Skeletal muscle tissue (tissue), 4 donors: Measurements from ENCODE around the gene NAIF1. TPM values are rescaled to one million over a fixed set of nuclear protein-coding genes. Genes with fewer than 3 reads are reported as not detected.
A peak's percentile ranks its signal among the peaks of the same experiment; 100 is the strongest.

Experiments
- H3K27ac ChIP-seq: one replicate; pipeline ENCODE4 v1.7.0; 2013; ENCODE audit warnings: mild to moderate bottlenecking, low read depth, low read length, inconsistent platforms
- H3K27me3 ChIP-seq, 3 donors: one replicate each; pipeline ENCODE4 v1.7.0; 2013; ENCODE audit warnings: low read length in 3 of 3; ENCODE audit not compliant: control insufficient read depth in 3 of 3, insufficient read depth in 3 of 3
- H3K36me3 ChIP-seq, 3 donors: one replicate each; pipeline ENCODE4 v1.7.0; 2013; ENCODE audit warnings: low read length in 3 of 3; ENCODE audit not compliant: control insufficient read depth in 3 of 3, insufficient read depth in 3 of 3
- H3K4me1 ChIP-seq, 3 donors: one replicate each; pipeline ENCODE4 v1.7.0; 2013; ENCODE audit warnings: low read length in 3 of 3, mild to moderate bottlenecking in 3 of 3; ENCODE audit not compliant: control insufficient read depth in 3 of 3, insufficient read depth in 3 of 3
- H3K4me3 ChIP-seq, 3 donors: one replicate each; pipeline ENCODE4 v1.7.0; 2013; ENCODE audit warnings: low read length in 3 of 3
- H3K9ac ChIP-seq, 3 donors: one replicate each; pipeline ENCODE4 v1.7.0; 2013; ENCODE audit warnings: low read length in 3 of 3, mild to moderate bottlenecking in 3 of 3, moderate library complexity in 2 of 3, low read depth in 1 of 3
- H3K9me3 ChIP-seq, 3 donors: one replicate each; pipeline ENCODE4 v1.7.0; 2013; ENCODE audit warnings: low read length in 3 of 3; ENCODE audit not compliant: control insufficient read depth in 3 of 3
- total RNA-seq: library from RNA; depleted of rRNA; stranded (reverse); fragments of >200 nt; gene quantifications from one replicate; pipeline ENCODE4 v1.2.3, GENCODE V29; 2014
- donor health status: Osteomylitis.

The NAIF1 gene
- total RNA-seq, 1 donor from 2014 or later = 8.9 TPM

DNA sequence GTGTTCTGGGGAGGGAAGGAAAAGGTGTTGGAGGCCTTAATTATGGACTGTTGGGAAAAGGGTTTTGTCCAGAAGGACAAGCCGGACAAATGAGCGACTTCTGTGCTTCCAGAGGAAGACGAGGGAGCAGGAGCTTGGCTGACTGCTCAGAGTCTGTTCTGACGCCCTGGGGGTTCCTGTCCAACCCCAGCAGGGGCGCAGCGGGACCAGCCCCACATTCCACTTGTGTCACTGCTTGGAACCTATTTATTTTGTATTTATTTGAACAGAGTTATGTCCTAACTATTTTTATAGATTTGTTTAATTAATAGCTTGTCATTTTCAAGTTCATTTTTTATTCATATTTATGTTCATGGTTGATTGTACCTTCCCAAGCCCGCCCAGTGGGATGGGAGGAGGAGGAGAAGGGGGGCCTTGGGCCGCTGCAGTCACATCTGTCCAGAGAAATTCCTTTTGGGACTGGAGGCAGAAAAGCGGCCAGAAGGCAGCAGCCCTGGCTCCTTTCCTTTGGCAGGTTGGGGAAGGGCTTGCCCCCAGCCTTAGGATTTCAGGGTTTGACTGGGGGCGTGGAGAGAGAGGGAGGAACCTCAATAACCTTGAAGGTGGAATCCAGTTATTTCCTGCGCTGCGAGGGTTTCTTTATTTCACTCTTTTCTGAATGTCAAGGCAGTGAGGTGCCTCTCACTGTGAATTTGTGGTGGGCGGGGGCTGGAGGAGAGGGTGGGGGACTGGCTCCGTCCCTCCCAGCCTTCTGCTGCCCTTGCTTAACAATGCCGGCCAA lies 41.3 kb upstream of the NAIF1 start:
- Histone ChIP-seq H3K27me3 (no peaks in the 10 kb centered on the region), H3K9ac (peak overlapping the region in 2 of 3 donors; percentile 56 to 84), H3K9me3 (no peaks in the 10 kb centered on the region), H3K27ac (peak overlapping the region; percentile 93), H3K36me3 (peaks cover 33 to 44% (median 39%) of the 10 kb centered on the region in 3 donors), H3K4me3 (peak overlapping the region in 1 of 3 donors; percentile 54), H3K4me1 (peaks cover 63 to 84% (median 78%) of the 10 kb centered on the region in 3 donors)

DNA sequence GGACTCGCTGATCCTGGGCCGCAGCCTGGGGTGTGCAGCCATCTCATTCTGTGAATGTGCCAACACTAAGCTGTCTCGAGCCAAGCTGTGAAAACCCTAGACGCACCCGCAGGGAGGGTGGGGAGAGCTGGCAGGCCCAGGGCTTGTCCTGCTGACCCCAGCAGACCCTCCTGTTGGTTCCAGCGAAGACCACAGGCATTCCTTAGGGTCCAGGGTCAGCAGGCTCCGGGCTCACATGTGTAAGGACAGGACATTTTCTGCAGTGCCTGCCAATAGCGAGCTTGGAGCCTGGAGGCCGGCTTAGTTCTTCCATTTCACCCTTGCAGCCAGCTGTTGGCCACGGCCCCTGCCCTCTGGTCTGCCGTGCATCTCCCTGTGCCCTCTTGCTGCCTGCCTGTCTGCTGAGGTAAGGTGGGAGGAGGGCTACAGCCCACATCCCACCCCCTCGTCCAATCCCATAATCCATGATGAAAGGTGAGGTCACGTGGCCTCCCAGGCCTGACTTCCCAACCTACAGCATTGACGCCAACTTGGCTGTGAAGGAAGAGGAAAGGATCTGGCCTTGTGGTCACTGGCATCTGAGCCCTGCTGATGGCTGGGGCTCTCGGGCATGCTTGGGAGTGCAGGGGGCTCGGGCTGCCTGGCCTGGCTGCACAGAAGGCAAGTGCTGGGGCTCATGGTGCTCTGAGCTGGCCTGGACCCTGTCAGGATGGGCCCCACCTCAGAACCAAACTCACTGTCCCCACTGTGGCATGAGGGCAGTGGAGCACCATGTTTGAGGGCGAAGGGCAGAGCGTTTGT lies 40.5 kb upstream of the NAIF1 start:
- Histone ChIP-seq H3K9ac (peak overlapping the region; percentile 20 to 84 (median 59)), H3K9me3 (no peaks in the 10 kb centered on the region), H3K4me3 (peak overlapping the region in 2 of 3 donors; percentile 20 to 54), H3K27ac (peak overlapping the region; percentile 93), H3K36me3 (peaks cover 37 to 50% (median 41%) of the 10 kb centered on the region in 3 donors), H3K4me1 (peaks cover 69 to 86% (median 81%) of the 10 kb centered on the region in 3 donors), H3K27me3 (no peaks in the 10 kb centered on the region)

DNA sequence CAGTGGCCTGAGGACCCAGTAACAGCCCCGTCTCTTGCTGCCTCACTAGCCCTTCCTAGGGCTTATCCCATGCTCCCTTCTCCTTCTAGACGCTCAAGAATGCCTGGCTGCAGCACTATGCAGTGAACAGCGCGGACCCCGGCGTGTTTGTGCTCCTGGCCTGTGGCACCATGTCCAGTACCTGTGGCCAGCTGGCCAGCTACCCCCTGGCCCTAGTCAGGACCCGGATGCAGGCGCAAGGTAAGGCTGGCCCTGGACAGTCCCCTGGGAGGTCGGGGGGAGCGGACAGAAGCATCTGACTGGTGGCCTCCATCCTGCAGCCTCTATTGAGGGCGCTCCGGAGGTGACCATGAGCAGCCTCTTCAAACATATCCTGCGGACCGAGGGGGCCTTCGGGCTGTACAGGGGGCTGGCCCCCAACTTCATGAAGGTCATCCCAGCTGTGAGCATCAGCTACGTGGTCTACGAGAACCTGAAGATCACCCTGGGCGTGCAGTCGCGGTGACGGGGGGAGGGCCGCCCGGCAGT lies 39.9 kb upstream of the NAIF1 start:
- Histone ChIP-seq H3K27ac (peak overlapping the region; percentile 93), H3K4me1 (peaks cover 76 to 91% (median 88%) of the 10 kb centered on the region in 3 donors), H3K9ac (peak overlapping the region; percentile 59 to 84 (median 68)), H3K9me3 (no peaks in the 10 kb centered on the region), H3K4me3 (peak overlapping the region; percentile 31 to 49 (median 32)), H3K36me3 (peaks cover 43 to 57% (median 48%) of the 10 kb centered on the region in 3 donors), H3K27me3 (no peaks in the 10 kb centered on the region)

DNA sequence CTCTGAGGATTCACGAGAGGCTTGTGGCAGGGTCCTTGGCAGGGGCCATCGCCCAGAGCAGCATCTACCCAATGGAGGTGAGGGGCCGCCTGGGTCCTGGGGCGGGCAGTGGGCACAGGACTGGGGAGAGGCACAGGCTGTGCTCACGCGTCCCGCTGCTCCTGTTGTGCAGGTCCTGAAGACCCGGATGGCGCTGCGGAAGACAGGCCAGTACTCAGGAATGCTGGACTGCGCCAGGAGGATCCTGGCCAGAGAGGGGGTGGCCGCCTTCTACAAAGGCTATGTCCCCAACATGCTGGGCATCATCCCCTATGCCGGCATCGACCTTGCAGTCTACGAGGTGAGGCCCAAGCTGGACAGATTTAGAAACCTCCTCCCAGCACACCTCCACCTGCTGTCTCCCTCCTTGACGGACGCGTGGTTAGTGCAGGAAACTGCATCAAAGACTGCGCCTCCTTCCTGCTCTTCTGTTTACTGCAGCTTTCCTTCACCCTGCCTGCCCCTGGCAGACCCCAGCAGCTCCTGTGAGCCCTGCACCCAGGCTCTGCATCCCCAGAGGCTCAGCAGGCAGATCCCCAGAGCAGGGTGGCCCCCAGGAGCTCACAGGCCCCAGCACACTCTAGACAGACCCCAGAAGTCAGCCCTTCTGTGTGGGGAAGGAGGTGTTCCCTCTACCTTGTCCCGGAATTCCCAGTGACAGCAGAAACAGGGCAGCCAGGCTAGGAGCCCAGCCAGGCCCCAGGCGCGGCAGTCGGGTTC lies 39.2 kb upstream of the NAIF1 start:
- Histone ChIP-seq H3K36me3 (peaks cover 44 to 62% (median 54%) of the 10 kb centered on the region in 3 donors), H3K27me3 (no peaks in the 10 kb centered on the region), H3K4me3 (peak overlapping the region; percentile 31 to 49 (median 32)), H3K9me3 (no peaks in the 10 kb centered on the region), H3K9ac (peak overlapping the region; percentile 59 to 84 (median 68)), H3K27ac (peak overlapping the region; percentile 93), H3K4me1 (peaks cover 81 to 90% (median 90%) of the 10 kb centered on the region in 3 donors)

DNA sequence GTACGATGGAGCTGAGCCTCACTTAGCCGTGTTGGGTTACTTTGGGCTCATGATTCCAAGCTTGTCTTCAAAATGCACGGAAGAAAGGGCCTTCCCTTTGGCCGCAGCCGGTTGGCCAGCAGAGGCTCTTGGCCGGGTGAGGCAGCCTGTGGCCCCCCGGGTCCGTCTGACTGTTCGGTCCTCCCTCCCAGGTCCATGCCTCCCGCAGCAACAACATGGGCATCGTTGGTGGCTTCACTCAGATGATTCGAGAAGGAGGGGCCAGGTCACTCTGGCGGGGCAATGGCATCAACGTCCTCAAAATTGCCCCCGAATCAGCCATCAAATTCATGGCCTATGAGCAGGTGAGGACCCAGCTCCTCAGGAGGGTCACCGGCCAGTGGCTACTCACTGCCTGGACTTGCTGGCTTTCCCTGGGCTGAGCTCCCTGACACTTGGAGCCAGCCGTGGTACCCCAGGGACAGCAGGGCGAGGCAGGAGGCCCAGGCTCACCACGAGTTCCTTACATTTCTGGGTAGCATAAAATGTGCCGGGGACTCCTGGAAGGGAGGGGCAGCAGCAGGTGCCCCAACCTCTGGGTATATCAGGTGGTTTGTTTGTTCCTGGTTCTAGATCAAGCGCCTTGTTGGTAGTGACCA lies 38.5 kb upstream of the NAIF1 start:
- peaks cover 83 to 93% (median 91%) of the 10 kb centered on the region in 3 donors for H3K4me1 ChIP-seq
- no peaks in the 10 kb centered on the region for H3K9me3 ChIP-seq
- no peaks in the 10 kb centered on the region for H3K27me3 ChIP-seq
- H3K27ac ChIP-seq = peak overlapping the region; percentile 93
- peak overlapping the region in 1 of 3 donors; percentile 29 for H3K4me3 ChIP-seq
- peak overlapping the region; percentile 59 to 84 (median 68) for H3K9ac ChIP-seq
- peaks cover 44 to 68% (median 61%) of the 10 kb centered on the region in 3 donors for H3K36me3 ChIP-seq

DNA sequence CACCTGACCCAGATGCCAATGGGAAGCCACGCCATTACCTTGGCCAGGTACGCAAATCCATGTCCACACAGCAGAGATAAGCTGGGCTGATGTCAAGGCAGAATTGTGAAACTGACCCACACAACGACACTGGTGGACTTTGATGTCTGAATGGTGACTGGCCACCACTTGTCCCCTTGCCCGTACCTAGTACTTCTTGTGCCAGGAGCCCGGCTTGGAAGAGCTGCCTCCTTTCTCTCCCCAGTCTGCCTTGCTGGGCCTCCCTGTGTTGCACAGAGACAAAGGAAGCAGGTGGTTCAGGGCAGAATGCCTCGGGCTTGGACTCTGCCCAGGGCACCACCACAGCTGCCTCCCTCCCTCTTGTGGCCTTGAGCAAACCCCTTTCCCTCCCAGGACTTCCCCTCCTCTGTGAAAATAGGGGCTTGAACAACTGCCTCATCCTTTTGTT lies 37.1 kb upstream of the NAIF1 start:
- Histone ChIP-seq H3K27ac (peak overlapping the region; percentile 97), H3K4me3 (peak overlapping the region; percentile 26 to 71 (median 57)), H3K9me3 (no peaks in the 10 kb centered on the region), H3K36me3 (peaks cover 44 to 79% (median 61%) of the 10 kb centered on the region in 3 donors), H3K9ac (peak overlapping the region; percentile 76 to 92 (median 81)), H3K27me3 (no peaks in the 10 kb centered on the region), H3K4me1 (peaks cover 88 to 95% (median 93%) of the 10 kb centered on the region in 3 donors)

DNA sequence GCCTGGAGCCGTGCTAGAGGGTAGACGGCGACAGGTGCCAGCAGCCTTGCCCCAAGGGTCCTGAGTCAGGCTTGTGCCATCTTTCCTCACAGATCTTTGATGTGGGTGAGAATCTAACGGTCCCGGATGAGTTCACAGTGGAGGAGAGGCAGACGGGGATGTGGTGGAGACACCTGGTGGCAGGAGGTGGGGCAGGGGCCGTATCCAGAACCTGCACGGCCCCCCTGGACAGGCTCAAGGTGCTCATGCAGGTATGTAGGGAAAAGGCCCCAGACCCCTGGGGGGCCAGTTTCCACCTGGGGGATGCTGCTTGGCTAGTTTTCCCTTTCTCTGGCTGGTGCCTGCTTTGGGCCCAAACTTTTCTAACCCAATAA lies 36.5 kb upstream of the NAIF1 start:
- H3K4me1 ChIP-seq = peaks cover 90 to 93% (median 93%) of the 10 kb centered on the region in 3 donors
- H3K4me3 ChIP-seq = peak overlapping the region; percentile 40 to 71 (median 57)
- H3K9me3 ChIP-seq = no peaks in the 10 kb centered on the region
- peak overlapping the region; percentile 97 for H3K27ac ChIP-seq
- H3K27me3 ChIP-seq = no peaks in the 10 kb centered on the region
- H3K36me3 ChIP-seq = peaks cover 44 to 81% (median 61%) of the 10 kb centered on the region in 3 donors
- peak overlapping the region; percentile 76 to 92 (median 81) for H3K9ac ChIP-seq

DNA sequence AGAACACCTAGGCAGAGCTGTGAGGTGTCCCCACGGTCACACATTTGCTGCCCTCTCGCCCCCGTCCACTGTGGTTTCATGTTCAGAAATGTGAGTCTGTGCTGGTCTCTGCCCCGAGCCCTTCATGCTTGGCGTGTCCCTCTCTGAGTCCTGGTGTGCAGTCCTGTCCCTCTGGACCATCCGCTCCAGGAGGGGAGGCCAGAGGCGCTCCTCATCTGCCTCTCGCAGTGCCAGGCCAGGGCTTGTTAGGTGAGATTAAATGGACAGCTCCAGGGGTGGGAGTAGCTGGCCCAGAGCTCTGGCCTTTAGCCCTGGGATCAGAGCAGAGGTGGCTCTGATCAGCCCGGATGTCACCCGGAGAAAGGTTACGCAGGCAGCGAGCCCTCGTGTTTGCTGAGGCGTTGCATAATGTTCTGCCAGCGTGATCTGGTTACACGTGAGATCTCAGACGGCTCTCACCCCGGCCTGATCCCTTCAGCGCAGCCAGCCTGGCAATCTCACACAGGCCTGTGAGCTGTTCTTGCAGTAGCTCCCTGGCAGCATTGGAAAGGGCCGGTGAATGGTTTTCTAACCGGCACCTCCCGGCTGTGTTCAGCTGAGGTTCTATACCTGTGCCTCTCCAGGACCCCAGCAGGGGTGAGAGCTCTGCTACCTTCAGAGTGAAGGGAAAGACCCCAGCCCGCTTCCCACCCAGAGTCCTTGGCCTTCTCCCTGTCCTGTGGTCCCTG lies 35.9 kb upstream of the NAIF1 start:
- Histone ChIP-seq H3K27ac (peak overlapping the region; percentile 97), H3K36me3 (peaks cover 41 to 81% (median 60%) of the 10 kb centered on the region in 3 donors), H3K9ac (peak overlapping the region; percentile 76 to 92 (median 81)), H3K4me1 (peaks cover 90 to 93% (median 92%) of the 10 kb centered on the region in 3 donors), H3K4me3 (peak overlapping the region; percentile 40 to 71 (median 57)), H3K9me3 (no peaks in the 10 kb centered on the region), H3K27me3 (no peaks in the 10 kb centered on the region)
